ENCODE measurements around the gene C8G.

C8G gene

DNA sequence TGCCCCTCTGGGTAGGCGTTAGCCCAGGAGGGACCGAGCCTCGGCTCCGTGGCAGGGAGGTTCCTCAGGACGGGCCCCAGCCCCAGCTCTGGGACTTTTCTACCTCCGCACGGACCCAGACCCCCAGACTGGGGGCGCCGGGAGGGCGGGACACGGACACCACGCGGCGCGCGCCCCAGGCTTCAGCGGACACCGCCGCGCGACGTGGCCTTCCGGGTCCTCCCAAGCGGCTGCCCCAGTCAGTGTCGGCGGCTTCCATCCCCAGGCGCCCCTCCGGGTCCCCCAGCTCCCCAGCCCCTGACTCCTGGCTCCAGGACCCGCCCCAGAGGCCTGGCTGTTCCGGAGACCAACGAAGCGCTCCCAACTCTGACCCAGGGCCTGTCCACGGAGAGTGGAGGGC is 40.8 kb downstream of the C8G start:
- ATAC-seq (ENCODE audit: insufficient read depth, low read depth) (no peak), DNase-seq (no peak)
- H3K9me3 ChIP-seq (ENCODE audit: insufficient read depth, low read length, severe bottlenecking): no peaks in the 10 kb centered on the region
- H3K4me1 ChIP-seq (ENCODE audit: insufficient read depth, low read length): no peaks in the 10 kb centered on the region
- H4K20me1 ChIP-seq (ENCODE audit: insufficient read depth, low read length): no peaks in the 10 kb centered on the region
- no peaks in the 10 kb centered on the region for H3K79me2 ChIP-seq (ENCODE audit: insufficient read depth, low read length)
- no peak overlapping the region for H2AFZ ChIP-seq (ENCODE audit: low read depth, low read length)
- no peak overlapping the region for H3K4me2 ChIP-seq (ENCODE audit: insufficient read depth, low read length)
- peaks cover under 1% of the 10 kb centered on the region for H3K27me3 ChIP-seq (ENCODE audit: insufficient read depth, low read length, poor library complexity)
- H3K27ac ChIP-seq (ENCODE audit: low read length): no peak overlapping the region
- TF ChIP-seq EZH2 (IDR thresholded peaks at IDR 0.05; ENCODE audit: borderline replicate concordance, low read depth, low read length, severe bottlenecking) (no peak), CTCF (IDR thresholded peaks at IDR 0.05; ENCODE audit: borderline replicate concordance, extremely low read depth, low read length, poor library complexity, severe bottlenecking) (no peak)
- no peaks in the 10 kb centered on the region for H3K36me3 ChIP-seq (ENCODE audit: insufficient read depth, low read length)
- no peak overlapping the region for H3K9ac ChIP-seq (ENCODE audit: low read depth, low read length)
- H3K4me3 ChIP-seq (ENCODE audit: low read depth in 1 of 2, low read length in 2 of 2): no peak overlapping the region

- no peak overlapping the region for H3K4me2 ChIP-seq (ENCODE audit: insufficient read depth, low read length)
- peaks cover 11% of the 10 kb centered on the region for H3K4me1 ChIP-seq (ENCODE audit: insufficient read depth, low read length)
- no peak overlapping the region for H3K4me3 ChIP-seq (ENCODE audit: low read depth in 1 of 2, low read length in 2 of 2)
- H3K36me3 ChIP-seq (ENCODE audit: insufficient read depth, low read length): peaks cover 8% of the 10 kb centered on the region
- ATAC-seq (ENCODE audit: insufficient read depth, low read depth) (no peak), DNase-seq (no peak)
- H3K79me2 ChIP-seq (ENCODE audit: insufficient read depth, low read length): peaks cover 15% of the 10 kb centered on the region
- peaks cover 12% of the 10 kb centered on the region for H4K20me1 ChIP-seq (ENCODE audit: insufficient read depth, low read length)
- H2AFZ ChIP-seq (ENCODE audit: low read depth, low read length): no peak overlapping the region
- no peak for TF ChIP-seq CTCF (IDR thresholded peaks at IDR 0.05; ENCODE audit: borderline replicate concordance, extremely low read depth, low read length, poor library complexity, severe bottlenecking)
- TF ChIP-seq EZH2 (IDR thresholded peaks at IDR 0.05; ENCODE audit: borderline replicate concordance, low read depth, low read length, severe bottlenecking): no peak
- no peak overlapping the region for H3K9ac ChIP-seq (ENCODE audit: low read depth, low read length)
- no peaks in the 10 kb centered on the region for H3K9me3 ChIP-seq (ENCODE audit: insufficient read depth, low read length, severe bottlenecking)
- H3K27ac ChIP-seq (ENCODE audit: low read length): no peak overlapping the region
- H3K27me3 ChIP-seq (ENCODE audit: insufficient read depth, low read length, poor library complexity): peaks cover 2% of the 10 kb centered on the region
Observed at GRCh38 chr9:136988872-136989271, 43.8 kb downstream of the C8G start.

- no peak for TF ChIP-seq CTCF (IDR thresholded peaks at IDR 0.05; ENCODE audit: borderline replicate concordance, extremely low read depth, low read length, poor library complexity, severe bottlenecking)
- no peak for TF ChIP-seq EZH2 (IDR thresholded peaks at IDR 0.05; ENCODE audit: borderline replicate concordance, low read depth, low read length, severe bottlenecking)
- Histone ChIP-seq H3K4me3 (ENCODE audit: low read depth in 1 of 2, low read length in 2 of 2) (no peak overlapping the region), H3K4me1 (ENCODE audit: insufficient read depth, low read length) (peaks cover 11% of the 10 kb centered on the region), H3K27me3 (ENCODE audit: insufficient read depth, low read length, poor library complexity) (peaks cover 2% of the 10 kb centered on the region), H3K79me2 (ENCODE audit: insufficient read depth, low read length) (peaks cover 16% of the 10 kb centered on the region), H4K20me1 (ENCODE audit: insufficient read depth, low read length) (peaks cover 20% of the 10 kb centered on the region), H3K36me3 (ENCODE audit: insufficient read depth, low read length) (peaks cover 12% of the 10 kb centered on the region), H3K4me2 (ENCODE audit: insufficient read depth, low read length) (no peak overlapping the region), H3K27ac (ENCODE audit: low read length) (no peak overlapping the region), H2AFZ (ENCODE audit: low read depth, low read length) (no peak overlapping the region), H3K9ac (ENCODE audit: low read depth, low read length) (no peak overlapping the region), H3K9me3 (ENCODE audit: insufficient read depth, low read length, severe bottlenecking) (no peaks in the 10 kb centered on the region)
- DNase-seq (no peak), ATAC-seq (ENCODE audit: insufficient read depth, low read depth) (no peak)
Observed at GRCh38 chr9:136990242-136990911, 45.3 kb downstream of the C8G start.
